Erythroblast (primary cell): ENCODE results near the gene MYO18B.

ENCODE experiments used
- DNase-seq, 2 experiments: peaks; one replicate each; lab custom pipeline; 2025; lab: John Stamatoyannopoulos, UW
- GATA1 ChIP-seq: IDR thresholded peaks from 2 replicates; pipeline ENCODE4 v1.6.1; 2011; ENCODE audit warnings: low read depth, mild to moderate bottlenecking, control low read depth, low read length, moderate library complexity
- POLR2A ChIP-seq: IDR thresholded peaks from 2 replicates; pipeline ENCODE4 v1.6.1; 2011; ENCODE audit warnings: mild to moderate bottlenecking, low read length

The MYO18B gene

DNA sequence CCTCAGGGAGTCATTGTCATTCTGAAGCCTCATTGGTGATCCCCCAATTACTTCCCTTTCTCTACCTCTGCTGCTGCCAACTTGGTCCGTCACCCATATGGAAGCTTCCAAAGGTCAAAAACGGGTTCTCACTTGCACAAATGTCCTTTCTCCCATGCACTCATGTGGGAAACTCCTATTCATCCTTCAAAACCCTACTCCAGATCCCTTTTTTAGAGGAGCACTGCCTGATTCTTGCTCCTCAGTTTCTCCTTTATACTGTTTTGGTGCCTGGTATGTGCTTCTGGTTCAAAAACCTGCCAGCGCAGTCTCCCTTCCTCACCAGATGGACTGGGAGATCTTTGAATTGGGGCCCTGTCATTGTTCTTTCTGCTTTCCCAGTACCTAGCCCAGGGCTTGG is 41.9 kb downstream of the MYO18B start:
- DNase-seq: no peak
- TF ChIP-seq POLR2A (no peak), GATA1 (no peak)

DNA sequence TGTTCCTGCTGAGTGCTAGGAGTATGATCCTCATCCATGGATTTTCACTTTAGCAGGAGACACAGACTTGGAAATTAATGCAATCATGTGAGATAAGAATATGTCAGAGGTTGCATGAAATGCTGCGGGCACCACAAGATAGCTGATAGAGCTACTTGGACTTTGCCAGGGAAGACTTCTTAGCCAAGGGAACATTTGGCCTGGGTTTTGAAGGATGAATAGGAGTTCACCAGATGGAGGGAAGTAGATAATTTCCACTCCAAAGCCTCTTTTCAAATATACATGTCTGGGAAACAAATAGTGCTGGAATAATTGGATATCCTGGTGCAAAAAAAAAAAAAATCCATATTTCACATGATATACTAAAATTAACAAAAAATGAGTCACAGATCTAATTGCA is 44.2 kb downstream of the MYO18B start:
- DNase-seq: no peak
- TF ChIP-seq GATA1 (no peak), POLR2A (no peak)

GRCh38 chr22:25791556-25791955 is 49.6 kb downstream of the MYO18B start:
- DNase-seq: no peak
- TF ChIP-seq GATA1 (no peak), POLR2A (no peak)

GRCh38 chr22:25795478-25795877 is 53.5 kb downstream of the MYO18B start:
- DNase-seq: no peak
- TF ChIP-seq GATA1 (no peak), POLR2A (no peak)

DNA sequence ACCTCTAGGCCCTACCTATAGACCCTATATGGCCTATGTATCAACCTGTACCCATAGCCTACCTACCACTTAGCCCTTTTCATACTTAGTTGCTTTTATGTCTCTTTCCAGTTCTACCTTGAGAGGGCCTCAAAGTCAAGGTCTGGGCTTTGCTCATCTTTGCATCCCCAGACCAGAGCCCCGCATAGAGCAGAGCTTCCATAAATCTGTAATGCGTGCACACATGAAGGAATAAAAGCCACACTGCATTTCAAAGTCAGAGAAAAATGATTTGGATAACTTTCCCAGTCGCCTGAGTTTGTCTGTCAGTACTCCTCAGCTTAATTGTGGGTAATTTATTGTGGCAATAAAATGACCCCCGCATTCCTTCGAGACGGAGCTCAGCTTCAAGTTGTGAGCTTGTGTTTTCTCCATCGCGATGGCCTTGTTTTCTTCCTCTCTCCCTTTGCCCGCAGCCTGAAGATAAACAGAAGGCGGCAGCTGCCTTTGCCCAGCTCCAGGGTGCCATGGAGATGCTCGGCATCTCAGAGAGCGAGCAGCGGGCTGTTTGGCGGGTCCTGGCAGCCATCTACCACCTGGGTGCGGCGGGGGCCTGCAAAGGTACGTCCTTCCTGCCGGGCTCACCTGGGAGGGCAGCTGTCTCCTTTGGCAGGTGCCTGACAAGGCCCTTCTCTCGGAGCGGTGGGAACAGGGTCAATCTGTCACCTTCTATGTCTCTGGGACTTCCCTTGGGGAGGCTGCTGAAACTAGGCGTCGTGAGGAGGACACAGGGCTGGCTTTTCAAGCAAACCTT is 55.7 kb downstream of the MYO18B start:
- TF ChIP-seq POLR2A (no peak), GATA1 (no peak)
- no peak for DNase-seq

GRCh38 chr22:25800766-25801165 is 58.8 kb downstream of the MYO18B start:
- TF ChIP-seq POLR2A (no peak), GATA1 (no peak)
- DNase-seq: no peak

GRCh38 chr22:25802018-25802417 is 60.0 kb downstream of the MYO18B start:
- no peak for DNase-seq
- TF ChIP-seq POLR2A: no peak
- no peak for TF ChIP-seq GATA1

DNA sequence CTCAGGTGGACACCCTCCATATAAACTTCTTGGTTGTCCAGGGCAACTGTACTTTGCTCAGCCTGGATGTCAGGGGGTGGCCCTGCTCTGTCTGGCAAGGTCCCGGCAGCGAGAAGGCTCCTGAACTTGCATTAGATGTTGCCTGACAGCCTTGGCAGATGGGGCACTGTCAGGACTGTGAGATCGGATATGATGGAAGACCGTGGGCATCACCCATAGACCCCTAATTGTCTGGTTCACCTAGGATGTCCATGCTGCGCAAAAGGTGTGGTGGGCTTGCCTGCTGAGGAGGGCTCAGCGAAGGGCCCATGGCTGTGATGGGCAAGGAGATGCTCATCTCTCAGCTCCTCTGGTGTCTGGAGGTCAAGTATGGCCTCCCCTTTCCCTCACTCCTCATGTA is 62.7 kb downstream of the MYO18B start:
- no peak for TF ChIP-seq GATA1
- TF ChIP-seq POLR2A: no peak
- no peak for DNase-seq

GRCh38 chr22:25806579-25806978 is 64.6 kb downstream of the MYO18B start:
- no peak for TF ChIP-seq GATA1
- no peak for TF ChIP-seq POLR2A
- DNase-seq: no peak

- TF ChIP-seq GATA1: no peak
- no peak for TF ChIP-seq POLR2A
- no peak for DNase-seq
Measured at GRCh38 chr22:25814685-25815084, 72.7 kb downstream of the MYO18B start.

GRCh38 chr22:25815561-25815960 is 73.6 kb downstream of the MYO18B start:
- DNase-seq: no peak
- TF ChIP-seq POLR2A (no peak), GATA1 (no peak)

DNA sequence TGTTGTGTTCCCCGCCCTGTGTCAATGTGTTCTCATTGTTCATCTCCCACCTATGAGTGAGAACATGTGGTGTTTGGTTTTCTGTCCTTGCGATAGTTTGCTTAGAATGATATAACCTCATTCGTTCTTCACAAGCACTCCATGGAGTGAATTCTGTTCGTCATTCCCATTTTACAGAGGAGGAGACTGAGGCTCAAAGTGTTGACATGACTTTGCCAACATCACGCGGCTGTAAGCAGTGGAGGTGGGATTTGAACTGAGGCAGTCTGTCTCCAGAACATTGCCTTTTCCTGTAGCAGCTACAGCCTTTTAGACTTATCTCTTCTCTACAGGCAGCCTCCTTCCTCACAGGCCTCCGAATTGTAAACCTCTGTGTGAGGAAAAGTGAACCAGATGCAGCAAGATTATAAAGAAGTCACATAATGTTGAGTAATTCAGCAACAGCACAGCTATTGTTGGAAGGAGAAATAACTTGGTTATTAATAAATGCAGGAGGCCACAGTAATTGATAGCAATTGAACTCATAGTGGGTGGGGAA is 74.6 kb downstream of the MYO18B start:
- TF ChIP-seq GATA1 (no peak), POLR2A (no peak)
- DNase-seq: no peak

- no peak for TF ChIP-seq GATA1
- no peak for TF ChIP-seq POLR2A
- DNase-seq: no peak
Measured at GRCh38 chr22:25817092-25817943, 75.3 kb downstream of the MYO18B start.

GRCh38 chr22:25818541-25818940 is 76.6 kb downstream of the MYO18B start:
- TF ChIP-seq GATA1 (no peak), POLR2A (no peak)
- no peak for DNase-seq

- TF ChIP-seq POLR2A: no peak
- DNase-seq: no peak
Measured at GRCh38 chr22:25822344-25822743, 80.4 kb downstream of the MYO18B start.
